ENCODE results near the gene PRELP.
"Not testable (repeated sequence)": the region's sequence is repeated elsewhere in the genome, so short reads cannot be mapped to it uniquely, and the experiment has no call there.

The PRELP gene

DNA sequence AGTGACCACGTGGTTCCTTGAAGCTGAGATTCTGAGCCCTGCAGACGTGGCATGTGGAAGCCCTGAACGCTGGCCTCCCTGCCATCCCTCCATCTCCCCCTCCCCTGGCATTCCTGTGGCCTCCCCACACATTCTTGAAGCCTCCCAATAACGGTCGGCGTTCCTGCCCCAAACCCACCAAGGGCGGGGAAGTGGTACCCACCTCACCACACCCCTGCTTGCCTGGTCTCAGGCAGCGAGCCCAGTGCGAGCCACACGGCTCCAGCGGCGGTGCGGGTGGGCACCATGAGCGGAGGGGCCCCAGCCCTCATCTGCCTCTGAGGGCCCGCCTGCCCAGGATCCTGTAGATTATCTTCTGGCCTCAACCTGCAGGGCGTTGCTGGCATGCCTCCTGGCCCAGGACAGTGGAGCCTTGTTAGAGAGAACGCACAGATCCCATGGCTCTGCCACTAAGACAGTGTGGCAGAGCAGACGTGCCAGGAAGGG is 20.6 kb upstream of the PRELP start:
- DNase-seq = no peak

DNA sequence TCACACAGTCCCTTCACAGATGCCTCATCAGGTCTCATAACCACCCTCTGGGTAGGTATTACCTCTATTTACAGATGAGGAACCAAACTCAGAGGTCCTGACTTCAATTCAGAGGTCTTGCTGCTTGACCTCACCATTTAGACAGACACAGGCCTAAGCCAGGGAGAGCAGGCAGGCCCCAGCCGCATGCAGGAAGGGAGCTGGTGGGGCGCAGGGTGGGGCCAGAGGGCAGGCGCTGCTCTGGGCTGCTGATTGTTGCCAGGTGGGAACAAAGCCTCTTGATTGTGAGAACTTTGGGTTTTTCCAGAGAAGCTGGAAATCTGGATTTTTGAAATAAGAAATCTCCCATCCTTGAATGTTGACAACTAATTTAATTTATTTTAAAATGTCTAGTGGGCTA is 19.9 kb upstream of the PRELP start:
- no peak for DNase-seq

DNA sequence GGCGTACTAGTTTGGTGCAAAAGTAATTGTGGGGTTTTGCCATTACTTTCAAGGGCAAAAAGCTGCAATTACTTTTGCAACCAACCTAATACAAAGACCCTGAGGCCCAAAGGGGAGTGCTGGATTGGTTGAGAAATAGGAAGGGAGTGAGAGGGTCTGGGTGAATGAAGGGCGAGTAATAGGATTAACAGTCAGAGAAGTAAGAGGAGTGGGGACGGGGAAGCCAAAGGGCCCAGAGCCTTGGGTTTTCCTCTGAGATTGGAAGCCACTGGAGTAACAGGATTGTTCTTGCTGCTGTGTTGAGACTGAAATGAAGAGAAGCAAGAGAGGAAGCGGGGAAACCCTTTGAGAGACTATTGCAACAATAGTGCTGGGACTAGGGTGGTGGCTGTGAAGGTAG is 19.0 kb upstream of the PRELP start:
- no peak for DNase-seq

DNA sequence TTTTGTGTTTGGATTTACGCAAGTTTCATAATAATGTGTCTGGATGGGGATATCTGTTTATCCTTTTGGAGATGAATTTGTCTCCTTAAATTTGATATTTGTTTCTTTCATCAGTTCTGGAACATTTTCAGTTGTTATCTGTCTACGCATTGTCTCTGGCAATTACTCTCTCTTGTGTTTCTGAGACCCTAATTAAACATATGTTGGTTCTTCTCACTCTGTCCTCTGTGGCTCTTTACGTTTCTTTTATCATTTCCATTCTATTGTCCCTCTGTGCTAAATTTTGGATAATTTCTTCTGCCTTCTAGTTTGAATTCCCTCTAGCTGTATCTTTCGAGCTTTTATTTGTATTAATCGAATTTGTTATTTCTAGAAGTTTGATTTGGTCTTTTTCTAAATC is 17.5 kb upstream of the PRELP start:
- no peak for DNase-seq

DNA sequence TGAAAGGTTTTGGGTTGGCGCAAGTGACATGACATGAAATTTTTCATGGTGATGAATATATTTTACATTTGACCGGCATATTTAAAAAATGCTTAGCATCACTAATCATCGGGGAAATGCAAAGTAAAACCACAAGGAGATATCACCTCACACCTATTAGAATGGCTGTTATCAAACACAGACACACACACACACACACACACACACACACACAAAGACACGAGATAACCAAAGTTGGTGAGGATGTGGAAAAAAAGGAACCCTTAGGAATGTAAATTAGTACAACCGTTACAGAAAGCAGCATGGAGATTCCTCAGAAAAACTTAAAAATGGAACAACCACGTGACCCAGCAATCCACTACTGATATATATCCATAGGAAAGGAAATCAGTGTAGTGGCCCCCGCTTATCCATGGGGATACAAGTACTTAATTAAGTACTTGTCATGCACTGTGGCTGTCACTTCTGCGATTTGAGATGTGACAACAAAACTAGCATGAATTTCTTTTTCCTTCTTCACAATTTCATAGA is 15.9 kb upstream of the PRELP start:
- no peak for DNase-seq

DNA sequence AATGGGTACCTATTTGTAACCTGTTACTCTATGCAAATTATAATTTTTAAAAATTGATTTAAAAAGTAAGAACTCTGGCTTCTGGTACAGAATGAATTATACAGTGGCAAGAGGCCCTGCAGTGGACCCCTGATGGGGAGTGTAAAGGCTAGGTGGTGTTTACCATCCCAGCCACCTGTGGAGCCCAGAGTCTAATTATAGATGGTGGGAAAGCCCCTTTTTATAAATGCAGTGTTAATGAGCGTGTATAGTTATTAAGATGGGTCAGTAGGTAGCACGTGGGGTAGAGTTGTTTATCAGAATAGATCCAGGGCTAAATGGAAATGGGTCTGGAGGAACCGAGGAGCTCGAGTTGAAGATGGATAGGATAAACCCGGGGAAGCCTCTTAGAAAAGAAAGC is 13.9 kb upstream of the PRELP start:
- DNase-seq = no peak

DNA sequence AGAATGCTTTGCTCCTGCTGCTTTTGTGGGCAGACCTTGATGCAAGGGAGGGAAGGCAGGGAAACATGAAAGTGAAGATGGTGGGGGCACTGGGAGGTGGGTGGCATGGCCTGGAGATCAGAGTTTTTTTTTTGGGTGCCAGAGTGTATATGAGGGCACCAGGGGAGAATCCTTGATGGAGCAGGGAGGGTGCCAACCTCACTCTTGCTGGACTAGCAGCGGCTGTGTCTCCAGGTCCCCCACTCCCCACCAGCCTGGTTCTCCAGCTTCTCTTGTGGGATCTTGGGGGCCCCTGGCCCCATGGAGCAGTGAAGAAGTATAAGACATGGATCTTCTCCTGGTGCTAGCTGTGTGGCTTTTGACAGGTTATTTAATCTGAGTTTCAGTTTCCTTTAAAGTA is 13.5 kb upstream of the PRELP start:
- DNase-seq = no peak

DNA sequence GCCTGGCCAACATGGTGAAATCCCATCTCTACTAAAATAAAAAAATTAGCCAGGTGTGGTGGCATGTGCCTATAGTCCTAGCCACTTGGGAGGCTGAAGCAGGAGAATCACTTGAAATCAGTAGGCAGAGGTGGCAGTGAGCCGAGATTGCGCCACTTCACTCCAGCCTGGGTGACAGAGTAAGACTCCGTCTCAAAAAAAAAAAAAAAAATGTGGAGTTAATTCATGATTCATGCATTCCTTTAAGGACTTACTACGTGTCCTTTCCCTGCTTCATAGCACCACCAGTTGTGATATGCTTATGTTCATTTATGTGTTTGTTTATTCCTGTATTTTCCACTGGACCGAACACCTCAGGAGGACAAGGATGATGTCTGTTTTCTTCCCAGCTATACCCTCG is 12.7 kb upstream of the PRELP start:
- DNase-seq = no peak

DNA sequence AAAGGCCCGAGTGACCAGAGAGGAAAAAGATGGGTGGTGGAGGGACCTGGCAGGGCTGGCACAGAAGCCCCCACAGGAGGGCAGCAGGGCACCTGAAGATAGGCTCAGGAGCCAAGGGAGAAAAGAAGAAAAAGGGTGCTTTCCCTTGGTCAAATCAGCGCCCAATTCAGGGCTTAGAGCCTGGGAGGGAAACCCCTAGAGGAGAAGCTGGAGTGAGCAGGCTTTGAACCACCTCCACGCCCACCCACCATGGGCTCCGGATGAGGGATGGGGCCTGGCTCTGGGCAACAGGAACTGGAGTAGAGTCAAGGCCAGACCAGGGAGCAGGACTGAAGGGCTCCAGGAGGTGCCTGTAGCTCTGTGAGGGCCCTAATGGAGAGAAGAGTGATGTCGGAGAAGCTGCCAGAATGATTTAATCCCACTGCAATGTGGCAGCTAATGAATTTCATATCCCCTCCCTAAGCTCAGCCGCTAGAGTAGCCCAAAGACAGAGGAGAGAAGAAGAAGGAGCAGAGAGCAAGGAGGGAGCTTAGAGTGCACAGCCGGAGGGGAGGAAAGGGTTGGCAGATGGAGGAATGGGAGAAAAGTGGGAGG is 12.0 kb upstream of the PRELP start:
- DNase-seq = no peak

DNA sequence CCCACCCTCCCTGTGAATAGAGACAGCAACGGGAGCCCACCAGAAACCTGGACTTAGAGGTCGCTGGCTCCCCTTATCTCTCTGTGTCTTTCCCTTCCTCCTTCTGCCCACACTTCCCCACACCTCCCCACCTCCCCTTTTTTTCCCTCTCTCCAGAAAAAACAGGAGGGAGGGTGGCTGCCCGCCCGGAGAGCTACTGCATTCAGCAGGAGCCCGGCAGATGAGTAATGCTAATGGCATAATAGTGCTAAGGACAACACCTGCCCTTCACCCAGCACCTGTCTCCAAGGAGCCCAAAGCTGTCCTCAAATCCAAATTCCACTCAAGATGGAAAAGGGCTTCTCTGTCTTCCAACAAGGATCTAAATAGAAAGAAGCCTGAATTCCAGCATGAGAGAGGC is 11.4 kb upstream of the PRELP start:
- no peak for DNase-seq

DNA sequence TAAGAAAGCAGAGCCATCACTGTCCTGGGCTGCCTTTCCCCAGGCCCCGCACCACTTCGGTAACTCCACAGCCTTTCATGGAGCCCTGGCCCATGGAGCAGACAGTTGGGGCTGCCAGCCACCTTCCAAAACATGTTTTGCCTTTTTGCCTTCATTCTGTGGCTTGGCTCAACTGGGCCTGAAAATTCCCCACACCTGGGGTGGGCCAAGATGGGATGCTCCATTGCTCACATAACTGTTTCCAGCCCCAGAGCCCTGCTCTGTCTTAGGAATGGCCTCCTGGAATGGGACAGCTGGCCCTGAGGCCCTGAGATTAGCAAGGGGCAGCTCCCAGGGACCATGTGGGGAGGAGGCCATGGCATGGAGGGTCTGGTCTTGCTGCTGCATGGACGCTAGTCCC is 10.9 kb upstream of the PRELP start:
- DNase-seq = no peak

DNA sequence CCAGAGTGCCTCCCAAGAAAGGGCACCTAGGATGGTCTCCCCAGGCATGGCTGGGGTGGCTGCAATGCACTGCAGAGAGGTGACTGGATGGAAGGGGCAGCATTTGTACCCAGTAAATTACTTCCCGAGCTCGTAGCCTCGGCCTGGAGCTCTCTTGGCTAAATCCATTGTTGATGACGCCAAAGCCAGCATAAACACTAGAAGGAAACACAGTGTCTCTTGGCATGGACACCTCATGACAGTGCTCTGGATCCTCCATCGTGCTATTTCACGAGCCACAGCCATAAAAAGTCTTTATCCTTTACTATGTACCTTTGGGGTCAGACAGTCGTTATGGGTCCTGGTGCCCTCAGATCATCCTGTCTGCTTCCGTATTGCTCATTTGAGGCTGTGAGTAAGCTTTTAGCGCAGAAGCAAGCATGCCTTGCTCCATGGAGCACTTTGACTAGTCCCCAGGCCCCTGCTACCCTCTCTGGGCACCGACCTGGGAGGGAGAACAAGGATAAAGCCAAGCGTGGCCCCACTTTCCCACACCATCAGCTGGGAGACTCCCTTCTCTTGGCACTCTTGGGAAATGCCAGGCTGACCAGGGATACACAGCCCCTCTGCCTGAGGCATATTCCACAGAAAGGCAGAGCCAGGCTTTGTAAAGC is 10.3 kb upstream of the PRELP start:
- no peak for DNase-seq

DNA sequence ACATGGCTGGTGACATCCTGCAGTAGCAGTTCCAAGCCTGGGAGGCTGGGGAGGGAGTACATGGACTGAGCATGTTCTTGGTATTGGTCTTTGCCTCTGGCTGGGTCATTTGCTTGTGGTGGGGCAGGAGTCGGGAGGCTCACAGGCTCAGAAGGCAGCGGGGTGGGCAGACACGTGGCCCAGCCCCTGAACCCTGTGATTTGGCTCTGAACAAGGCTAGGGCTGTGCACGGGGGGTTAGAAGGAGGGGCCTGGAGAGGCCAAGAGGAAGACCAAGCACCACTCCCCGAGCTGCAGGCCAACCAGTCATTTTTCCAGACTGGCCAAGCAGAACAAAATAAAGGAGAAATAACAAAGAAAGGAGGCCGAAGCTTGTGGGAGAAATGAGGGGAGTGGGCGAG is 9.7 kb upstream of the PRELP start:
- DNase-seq = no peak

DNA sequence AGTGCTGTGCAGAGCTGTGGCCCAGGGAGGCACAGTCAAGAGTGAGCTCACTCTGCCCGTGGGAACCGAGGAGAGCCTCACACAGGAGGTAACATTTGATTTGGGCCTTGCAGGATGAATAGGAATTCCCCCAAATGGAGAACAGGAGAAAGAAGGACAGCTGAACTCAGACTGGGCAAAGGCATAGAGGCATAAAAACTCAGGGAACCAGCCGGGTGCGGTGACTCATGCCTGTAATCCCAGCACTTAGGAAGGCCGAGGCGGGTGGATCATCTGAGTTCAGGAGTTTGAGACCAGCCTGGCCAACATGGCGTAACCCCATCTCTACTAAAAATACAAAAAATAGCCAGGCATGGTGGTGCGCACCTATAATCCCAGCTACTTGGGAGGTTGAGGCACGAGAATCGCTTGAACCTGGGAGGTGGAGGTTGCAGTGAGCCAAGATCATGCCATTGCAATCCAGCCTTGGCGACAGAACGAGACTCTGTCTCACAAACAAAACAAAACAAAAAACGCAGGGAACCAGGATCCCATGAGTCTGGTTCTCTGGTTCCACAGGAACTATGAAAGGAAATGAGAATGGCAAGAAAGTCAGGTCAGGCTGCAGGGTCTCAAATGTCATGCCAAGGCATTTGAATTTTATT is 8.6 kb upstream of the PRELP start:
- not testable (repeated sequence) for DNase-seq

DNA sequence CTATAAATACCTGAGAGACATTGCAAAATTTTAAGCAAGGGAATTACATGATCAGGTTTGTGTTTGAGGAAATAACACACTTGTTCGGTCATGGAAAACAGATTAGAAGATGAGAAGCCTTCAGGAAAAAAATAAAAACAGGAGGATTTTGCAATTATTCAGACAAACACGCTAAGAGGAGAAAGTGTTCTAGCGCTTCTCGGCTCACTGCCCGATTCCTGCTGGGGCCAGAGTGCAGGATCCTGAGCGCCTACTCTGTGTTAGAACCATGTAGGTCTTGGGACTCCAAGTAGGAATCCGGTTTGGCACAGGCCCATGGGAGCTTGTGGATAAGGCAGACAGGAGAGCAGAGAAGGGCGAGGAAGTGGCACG is 8.1 kb upstream of the PRELP start:
- no peak for DNase-seq

DNA sequence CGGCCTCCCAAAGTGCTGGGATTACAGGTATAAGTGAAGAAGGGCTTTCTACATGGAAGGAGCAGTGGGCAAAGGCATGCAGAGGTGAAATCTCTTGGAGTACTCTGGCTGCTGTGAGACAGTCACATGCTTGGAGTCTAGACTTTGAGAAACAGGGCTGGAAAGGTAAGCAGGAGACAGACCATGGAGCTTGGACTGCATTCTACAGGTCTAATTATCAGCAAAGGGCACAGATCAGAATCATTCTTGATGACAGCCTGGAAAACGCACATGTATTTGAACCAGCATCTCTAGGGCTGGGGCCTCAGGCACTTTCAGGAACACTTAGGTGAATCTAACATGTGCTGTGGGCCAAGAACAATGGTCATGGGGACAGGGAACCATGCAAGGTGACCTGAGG is 7.3 kb upstream of the PRELP start:
- DNase-seq = no peak

DNA sequence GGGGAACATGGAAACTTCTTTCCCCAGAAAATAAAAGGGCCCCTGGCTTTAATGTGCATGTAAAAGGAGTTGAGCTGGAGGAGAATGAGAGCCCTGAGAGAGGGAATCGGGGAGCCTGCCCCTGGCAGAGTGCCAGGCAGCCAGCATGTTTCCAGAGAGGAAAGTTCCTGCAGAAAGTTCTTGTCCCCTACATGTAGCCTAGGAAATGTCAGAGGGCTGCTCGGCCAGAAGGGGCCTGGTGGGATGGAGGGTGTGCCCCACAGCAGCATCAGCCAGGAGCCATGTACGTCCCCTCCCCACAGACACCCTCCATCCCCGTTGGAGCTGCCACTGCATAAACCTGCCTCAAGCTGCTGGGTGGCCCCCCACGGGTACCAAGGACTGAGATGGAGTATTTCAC is 5.4 kb upstream of the PRELP start:
- DNase-seq = no peak

DNA sequence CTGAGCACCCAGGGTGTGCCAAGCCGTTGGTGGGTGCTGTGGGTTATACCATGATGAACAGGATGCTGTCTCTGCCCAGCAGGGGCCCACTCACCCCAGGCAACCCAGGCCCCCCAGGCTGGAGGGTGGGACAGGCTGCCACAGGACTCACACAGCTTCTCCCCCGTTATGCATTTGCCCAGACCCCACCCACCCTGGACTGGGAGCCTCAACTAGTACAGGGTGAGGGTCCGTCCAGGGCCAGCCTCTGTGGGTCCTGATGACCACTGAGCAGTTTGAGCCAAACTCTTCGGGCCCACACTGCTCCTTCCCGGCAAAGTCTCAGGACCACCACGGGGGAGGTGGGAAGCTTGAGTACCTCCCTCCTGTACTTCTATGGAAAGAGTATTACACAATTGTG is 3.8 kb upstream of the PRELP start:
- DNase-seq = no peak

DNA sequence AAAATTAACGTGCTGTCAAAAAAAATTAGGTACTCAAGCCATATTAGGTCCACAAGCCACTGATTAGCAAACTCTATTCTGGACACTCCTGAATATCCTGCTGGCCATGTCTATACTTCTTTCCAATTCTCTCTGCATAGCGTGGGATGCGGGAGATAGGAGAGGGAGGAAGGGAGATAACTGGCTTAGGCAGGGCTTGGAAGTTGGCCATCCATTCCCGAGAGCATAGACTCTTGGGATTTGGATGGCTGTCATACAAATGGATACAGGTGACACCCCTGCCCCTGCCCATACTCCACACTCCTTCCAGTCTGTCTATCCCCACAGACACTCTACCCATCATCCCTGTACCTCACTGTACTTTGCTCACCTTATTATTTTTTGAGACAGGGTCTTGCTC is 2.3 kb upstream of the PRELP start:
- DNase-seq = no peak

DNA sequence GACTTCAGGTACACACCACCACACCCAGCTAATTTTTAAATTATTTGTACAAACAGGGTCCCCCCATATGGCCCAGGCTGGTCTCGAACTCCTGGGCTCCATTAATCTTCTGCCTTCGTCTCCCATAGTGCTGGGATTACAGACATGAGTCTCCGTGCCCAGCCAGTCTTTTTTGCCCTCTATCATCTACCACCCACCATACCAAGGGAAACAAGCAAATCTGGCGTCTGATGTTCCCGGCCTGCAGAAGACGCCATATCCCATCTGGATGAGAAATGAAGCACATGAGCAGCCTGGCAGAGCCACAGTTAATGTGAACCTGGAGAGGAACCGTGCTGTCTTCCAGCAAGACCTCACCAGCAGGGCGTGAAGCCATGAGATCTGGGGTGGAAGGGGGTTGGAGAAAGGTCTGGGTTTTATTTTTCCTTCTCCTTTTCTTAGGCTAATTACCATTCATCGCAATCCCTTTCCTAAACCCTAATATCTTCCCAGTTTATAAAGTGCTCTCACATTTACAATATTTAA is 1.8 kb upstream of the PRELP start:
- DNase-seq = no peak

DNA sequence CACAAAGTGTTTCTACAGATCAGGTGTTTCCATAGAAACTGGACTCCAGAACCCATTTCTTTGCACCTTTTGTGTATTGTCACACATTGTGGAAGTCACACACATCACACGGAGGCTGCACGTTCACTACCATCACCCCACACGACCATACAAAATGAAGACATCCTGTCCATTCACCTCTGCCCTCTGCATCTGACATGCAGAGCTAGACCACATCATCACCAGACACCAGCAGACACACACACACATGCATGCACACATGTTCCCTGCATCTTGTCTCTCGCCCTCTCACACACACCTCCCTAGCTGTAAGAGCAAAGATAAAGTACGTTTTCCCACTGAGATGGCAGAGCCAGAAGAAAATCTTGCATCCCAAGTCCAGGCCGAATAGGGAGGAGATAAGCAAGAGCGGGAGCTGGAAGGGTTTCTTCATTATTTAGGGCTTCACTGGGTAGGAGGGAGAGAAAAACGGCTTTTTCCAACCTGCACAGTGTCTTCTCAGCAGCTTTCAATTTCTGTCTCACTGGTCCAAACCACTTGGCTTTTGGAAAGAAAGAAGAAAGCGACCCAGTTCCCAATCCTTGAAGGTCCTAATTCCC is 709 bp downstream of the PRELP start:
- DNase-seq = no peak

DNA sequence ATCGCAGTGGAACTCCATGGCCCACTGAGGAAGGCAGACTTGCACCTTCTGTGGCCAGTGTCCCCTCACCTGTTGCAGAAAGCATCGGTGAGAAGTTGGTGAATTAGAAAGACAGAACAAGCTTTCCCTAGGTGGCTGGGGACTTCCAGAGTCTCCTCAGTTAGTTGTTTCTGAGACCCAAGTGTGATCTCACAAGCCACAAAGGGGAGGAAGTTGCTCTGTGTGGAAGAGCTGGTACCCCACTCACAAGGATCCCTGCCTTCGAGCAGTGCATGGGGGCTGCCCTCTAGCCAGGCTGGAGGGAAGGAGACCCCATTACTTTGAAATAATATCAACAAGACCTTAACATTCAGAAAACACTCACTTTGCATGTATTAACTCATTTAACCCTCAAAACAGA is 2.1 kb downstream of the PRELP start:
- no peak for DNase-seq

DNA sequence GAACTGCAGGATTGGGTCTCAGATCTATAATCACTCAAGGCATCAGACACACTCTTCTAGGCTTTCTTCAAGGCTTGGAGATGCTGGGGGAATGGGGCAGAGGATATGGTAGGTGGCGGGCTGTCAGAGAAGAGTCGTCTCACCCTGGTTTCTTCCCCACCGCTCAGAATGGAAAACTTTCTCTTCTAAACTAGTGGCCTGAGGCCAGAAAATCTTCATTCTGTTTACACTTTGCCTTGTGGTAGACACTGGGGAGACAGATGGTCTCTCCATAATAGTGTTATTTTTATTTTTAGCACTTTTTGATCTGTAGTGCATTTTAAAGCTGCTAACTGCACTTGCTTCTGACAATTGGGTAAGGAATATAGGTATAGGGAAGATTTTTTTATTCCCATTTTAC is 2.6 kb downstream of the PRELP start:
- DNase-seq = no peak

DNA sequence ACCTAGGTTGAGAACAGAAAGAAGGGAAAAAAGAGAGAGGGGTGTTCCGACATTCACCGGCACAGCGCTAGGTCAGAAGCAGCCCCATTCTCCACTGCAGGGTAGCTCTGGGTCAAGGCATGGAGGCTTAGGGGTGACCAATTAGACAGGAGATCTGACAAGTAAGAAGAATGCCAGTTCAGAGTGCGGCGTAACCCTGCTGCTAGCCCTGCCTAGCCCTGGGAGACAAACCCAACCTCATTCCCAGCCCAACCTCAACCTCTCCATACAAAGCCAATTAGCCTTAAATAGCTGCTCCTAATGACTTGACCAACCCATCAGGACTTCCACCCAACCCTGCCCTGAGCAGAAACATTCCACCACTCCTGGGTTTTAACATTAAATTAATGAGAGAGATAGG is 3.4 kb downstream of the PRELP start:
- no peak for DNase-seq

Data from activated CD4-positive, CD25-positive, alpha-beta regulatory T cell (primary cell).